ENCODE measurements around the gene FGD1.

GRCh38 chrX:54530357-54530900, 34.4 kb upstream of the FGD1 start:
- TF ChIP-seq CTCF (IDR thresholded peaks at IDR 0.05) (no peak), POLR2A (IDR thresholded peaks at IDR 0.05) (no peak)
